Activated T-cell treated with anti-CD3 and anti-CD28 coated beads, Interleukin-2, amount 50 U/mL, for 48 hours (primary cell): ENCODE data around the gene DKK1.

ENCODE experiments used
- DNase-seq, 2 experiments: peaks; one replicate each; pipeline ENCODE4 v3.0.0-alpha.2; 2020

The DKK1 gene

DNA sequence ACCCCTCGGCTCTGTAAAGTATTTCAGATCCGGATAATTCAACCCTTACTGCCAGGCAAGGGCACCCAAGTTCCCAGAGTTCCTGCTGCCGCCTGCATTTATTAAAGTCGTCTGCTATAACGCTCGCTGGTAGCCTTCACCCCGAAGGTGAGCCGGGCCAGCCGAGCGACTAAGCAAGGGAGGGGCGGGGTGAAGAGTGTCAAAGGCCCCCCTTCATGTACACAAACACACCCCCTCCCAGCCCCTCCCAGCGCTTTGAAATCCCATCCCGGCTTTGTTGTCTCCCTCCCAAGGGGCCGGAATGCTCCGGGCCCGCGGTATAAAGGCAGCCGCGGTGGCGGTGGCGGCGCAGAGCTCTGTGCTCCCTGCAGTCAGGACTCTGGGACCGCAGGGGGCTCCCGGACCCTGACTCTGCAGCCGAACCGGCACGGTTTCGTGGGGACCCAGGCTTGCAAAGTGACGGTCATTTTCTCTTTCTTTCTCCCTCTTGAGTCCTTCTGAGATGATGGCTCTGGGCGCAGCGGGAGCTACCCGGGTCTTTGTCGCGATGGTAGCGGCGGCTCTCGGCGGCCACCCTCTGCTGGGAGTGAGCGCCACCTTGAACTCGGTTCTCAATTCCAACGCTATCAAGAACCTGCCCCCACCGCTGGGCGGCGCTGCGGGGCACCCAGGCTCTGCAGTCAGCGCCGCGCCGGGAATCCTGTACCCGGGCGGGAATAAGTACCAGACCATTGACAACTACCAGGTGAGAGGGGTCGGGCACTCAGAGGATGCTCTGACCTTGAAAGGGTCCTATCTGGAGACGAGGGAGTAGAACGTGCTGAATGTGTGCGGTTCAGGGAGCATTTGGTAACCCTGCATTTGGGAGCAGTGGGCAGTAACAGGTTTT lies at the start of gene DKK1:
TSS of gene DKK1 (plus strand) at position 349 of the 889 bp plus-strand sequence. CDS start at position 503, 154 bp downstream.
- peak; percentile 40 to 52 for DNase-seq

- DNase-seq, result no peak
Observed at GRCh38 chr10:52265131-52265926, 48.8 kb upstream of the DKK1 start.

GRCh38 chr10:52266858-52267257 lies 47.2 kb upstream of the DKK1 start:
- no peak for DNase-seq

- DNase-seq, result no peak
Observed at GRCh38 chr10:52268790-52269189, 45.3 kb upstream of the DKK1 start.

- no peak for DNase-seq
Observed at GRCh38 chr10:52269233-52269632, 44.8 kb upstream of the DKK1 start.

DNA sequence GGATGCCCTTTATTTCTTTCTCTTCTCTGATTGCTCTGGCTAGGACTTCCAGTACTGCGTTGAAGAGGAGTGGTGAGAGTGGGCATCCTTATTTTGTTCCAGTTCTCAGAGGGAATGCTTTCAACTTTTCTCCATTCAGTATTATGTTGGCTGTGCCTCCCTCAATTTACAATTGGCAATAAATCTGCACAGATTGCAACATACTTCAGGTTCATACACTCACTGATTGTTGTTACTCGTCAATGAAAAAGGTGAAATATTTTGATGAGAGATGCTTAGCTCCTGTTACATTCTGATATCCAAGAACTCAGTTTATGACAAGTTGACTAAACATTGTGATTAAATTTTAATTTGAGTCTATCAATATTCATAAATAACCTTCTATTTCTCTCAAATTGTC lies 37.9 kb upstream of the DKK1 start:
- no peak for DNase-seq

DNA sequence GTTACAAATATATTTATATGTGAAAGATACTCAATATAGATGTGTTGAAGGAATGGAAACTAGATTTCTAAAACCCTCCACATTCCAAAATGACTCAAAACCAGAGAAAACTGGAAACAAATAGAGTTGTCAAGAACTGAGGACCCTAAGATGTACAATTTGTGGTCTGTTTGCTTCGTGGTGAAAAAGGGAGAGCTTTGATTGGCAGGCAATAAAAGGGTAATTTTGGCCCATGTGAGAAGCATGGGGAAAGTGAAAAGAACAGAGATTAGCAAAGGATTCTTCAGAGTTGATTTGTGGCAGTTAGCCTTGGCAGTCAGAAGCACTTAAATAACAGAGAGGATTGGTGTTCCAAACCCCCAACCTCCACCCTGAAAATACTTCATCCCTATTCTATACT lies 37.1 kb upstream of the DKK1 start:
- no peak for DNase-seq

- no peak for DNase-seq
Observed at GRCh38 chr10:52279546-52279945, 34.5 kb upstream of the DKK1 start.

DNA sequence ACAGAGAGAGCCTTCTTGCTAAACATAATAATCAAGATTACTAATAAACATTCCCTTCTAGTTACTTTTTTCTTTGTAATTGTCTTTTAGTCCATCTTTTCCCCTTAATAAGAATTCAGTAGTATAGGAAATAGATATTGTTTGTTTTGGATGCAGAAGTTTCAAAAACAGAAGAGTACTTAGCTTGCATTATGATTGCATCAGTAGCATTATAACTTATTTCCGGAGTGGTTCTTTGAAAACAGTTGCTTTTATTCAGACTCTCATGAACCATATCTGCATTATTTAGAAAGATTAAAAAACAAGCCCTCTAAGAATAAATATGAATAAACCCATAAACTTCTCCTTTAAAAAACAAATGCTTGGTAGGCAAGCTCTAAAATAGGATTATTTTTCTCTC lies 34.0 kb upstream of the DKK1 start:
- no peak for DNase-seq

GRCh38 chr10:52283174-52283573 lies 30.9 kb upstream of the DKK1 start:
- DNase-seq, result no peak

- DNase-seq, result no peak
Observed at GRCh38 chr10:52284416-52285013, 29.6 kb upstream of the DKK1 start.

DNA sequence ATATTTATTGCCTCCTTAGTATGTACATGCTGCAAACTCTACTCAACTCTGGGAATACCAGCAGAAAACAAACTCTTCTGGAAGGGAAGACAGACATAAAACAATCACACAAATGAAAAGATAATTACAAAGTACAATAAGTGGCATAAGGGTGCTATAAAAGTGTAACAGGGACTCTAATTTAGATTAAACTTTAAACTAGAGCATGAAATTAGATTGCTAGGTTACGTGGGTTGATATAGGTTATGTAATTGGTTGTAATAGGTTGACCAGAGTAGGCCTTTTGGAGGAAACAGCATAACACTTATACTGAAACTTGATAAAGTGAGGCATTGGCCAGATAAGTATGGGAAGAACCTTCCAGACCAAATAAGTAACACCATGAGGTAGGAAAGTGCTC lies 26.2 kb upstream of the DKK1 start:
- DNase-seq, result no peak

DNA sequence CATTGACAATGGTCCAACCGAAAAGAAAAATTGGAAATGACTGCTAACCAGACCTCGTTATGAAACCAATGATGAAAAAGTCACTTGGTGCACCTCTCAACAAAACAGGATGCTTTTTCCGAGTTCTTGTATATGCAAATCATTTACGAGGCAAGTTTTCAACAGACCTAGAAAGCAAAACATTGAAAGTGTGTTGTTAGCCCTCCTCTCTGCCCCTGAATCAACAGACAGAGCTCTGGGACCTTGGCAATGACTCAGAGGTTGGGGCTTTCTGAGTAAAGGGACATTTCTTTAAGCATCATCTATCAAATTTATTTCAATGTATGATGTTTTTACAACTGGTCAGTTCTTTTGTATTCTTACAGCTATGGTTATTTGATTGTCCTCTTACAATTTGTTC lies 16.3 kb upstream of the DKK1 start:
- no peak for DNase-seq

DNA sequence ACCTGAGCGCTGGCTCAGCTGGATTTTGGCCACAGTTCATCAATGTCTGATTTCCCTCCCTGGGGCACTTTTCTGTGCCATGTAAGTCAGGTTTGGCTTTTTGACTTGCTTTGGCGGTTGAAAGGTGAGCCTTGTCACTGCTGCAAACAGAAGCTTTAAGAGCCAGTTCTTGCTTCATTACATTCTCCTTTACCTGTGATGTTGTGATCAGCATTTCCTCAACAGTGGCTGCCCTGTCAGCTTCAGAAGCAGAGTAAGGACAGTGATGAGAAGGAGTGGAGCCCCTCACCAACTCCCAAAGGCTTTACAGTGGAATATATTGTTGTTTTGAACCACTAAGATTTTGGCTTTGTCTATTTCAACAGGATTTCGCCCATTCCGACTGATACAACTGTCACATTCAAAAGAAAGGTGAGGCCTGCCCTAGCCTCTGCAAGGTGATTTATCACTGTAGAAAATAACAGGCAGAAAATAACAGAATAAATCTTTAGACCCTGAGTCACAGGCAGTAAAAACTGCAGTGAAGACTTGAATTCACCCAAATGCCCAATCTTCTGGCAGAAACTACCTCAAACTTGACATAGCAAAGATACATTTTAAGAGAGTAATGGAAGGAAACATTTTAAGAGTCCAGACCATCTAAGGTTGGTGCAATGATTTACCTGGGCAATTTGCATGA lies 13.3 kb upstream of the DKK1 start:
- DNase-seq, result no peak

GRCh38 chr10:52308251-52309031 lies 5.6 kb upstream of the DKK1 start:
- peak; percentile 24 to 28 for DNase-seq

GRCh38 chr10:52312942-52313255 lies 1.2 kb upstream of the DKK1 start:
- DNase-seq, result no peak

- no peak for DNase-seq
Observed at GRCh38 chr10:52313256-52313932, 687 bp upstream of the DKK1 start.

GRCh38 chr10:52314822-52315552 lies 906 bp downstream of the DKK1 start:
- peak in 1 of 2 experiments; percentile 16 for DNase-seq

GRCh38 chr10:52316001-52316400 lies 1.9 kb downstream of the DKK1 start:
- DNase-seq, result no peak

- DNase-seq, result no peak
Observed at GRCh38 chr10:52316500-52316899, 2.4 kb downstream of the DKK1 start.

DNA sequence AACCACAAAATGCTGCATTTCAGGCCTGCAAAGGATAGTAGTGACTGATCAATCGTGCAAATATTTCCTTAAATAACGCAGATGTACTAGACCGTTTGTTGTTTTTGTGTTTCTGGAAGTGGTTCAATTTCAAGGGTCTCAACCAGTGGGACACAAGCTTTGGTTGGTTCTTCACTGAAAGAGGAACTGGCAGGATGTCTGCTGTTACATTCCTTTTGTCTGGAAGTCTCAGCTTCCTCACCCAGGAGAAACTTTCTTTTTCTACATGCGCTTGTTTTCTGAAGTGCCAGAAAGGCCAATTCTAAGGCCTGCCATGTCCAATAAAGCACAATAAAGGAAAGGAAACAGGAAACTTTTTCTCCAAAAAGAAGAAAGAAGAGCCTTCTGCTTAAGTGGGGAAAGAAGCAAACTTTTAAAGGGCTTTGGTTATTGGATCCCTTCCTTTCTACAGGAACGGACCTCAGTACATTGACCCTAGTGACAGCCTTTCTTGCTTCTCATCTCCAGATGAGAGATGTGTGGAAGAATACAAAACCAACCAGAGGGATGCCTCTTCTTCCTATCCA lies 4.1 kb downstream of the DKK1 start:
- DNase-seq, result no peak
